Loucy (cell line): ENCODE measurements around the gene GAREM1.

Experiments
- H2AFZ ChIP-seq: fragments of 200-600 bp; sonication (generic); 2 replicates; pipeline ENCODE4 v1.6.0; 2016; ENCODE audit warnings: antibody characterized with exemption, mild to moderate bottlenecking, low read length, moderate library complexity
- H3F3A ChIP-seq: fragments of 200-600 bp; 2 replicates; pipeline ENCODE4 v1.6.0; 2016; ENCODE audit warnings: antibody characterized with exemption, low read depth, mild to moderate bottlenecking
- H3K27me3 ChIP-seq: fragments of 200-600 bp; sonication (generic); 2 replicates; pipeline ENCODE4 v1.6.1; 2014; ENCODE audit warnings: low read length, mild to moderate bottlenecking; ENCODE audit not compliant: insufficient read depth, poor library complexity, severe bottlenecking
- H3K36me3 ChIP-seq: fragments of 200-600 bp; sonication (generic); 2 replicates; pipeline ENCODE4 v1.6.1; 2016; ENCODE audit warnings: low read length; ENCODE audit not compliant: insufficient read depth
- H3K4me1 ChIP-seq: fragments of 200-600 bp; sonication (generic); 2 replicates; pipeline ENCODE4 v1.5.1; 2014; ENCODE audit warnings: low read length, mild to moderate bottlenecking; ENCODE audit not compliant: insufficient read depth, poor library complexity, severe bottlenecking
- H3K4me2 ChIP-seq: fragments of 200-600 bp; sonication (generic); 2 replicates; pipeline ENCODE4 v1.6.0; 2014; ENCODE audit warnings: antibody characterized with exemption, low read length, low read depth, mild to moderate bottlenecking; ENCODE audit not compliant: poor library complexity, severe bottlenecking
- H3K4me3 ChIP-seq: fragments of 200-600 bp; sonication (generic); 2 replicates; pipeline ENCODE4 v1.5.1; 2014; ENCODE audit warnings: low read length, mild to moderate bottlenecking, mixed read lengths; ENCODE audit not compliant: poor library complexity, severe bottlenecking
- H3K79me2 ChIP-seq: fragments of 200-600 bp; sonication (generic); 2 replicates; pipeline ENCODE4 v1.6.1; 2014; ENCODE audit warnings: low read length; ENCODE audit not compliant: insufficient read depth
- H3K9ac ChIP-seq: fragments of 200-600 bp; sonication (generic); 2 replicates; pipeline ENCODE4 v1.6.0; 2014; ENCODE audit warnings: mild to moderate bottlenecking, low read depth, low read length, moderate library complexity; ENCODE audit not compliant: poor library complexity, severe bottlenecking
- H3K9me2 ChIP-seq: fragments of 200-600 bp; sonication (generic); replicated peaks from 2 replicates; pipeline ENCODE4 v1.6.1; 2016; ENCODE audit warnings: low read depth, low read length, mixed read lengths
- H3K9me3 ChIP-seq: fragments of 200-600 bp; sonication (generic); 2 replicates; pipeline ENCODE4 v1.6.1; 2014; ENCODE audit warnings: mild to moderate bottlenecking, antibody characterized with exemption, low read length, low read depth; ENCODE audit not compliant: insufficient read depth
- H4K20me1 ChIP-seq: fragments of 200-600 bp; sonication (generic); 2 replicates; pipeline ENCODE4 v1.6.0; 2014; ENCODE audit warnings: antibody characterized with exemption, low read length, mild to moderate bottlenecking; ENCODE audit not compliant: insufficient read depth, poor library complexity, severe bottlenecking
- CTCF ChIP-seq: fragments of 200-600 bp; sonication (generic); conservative IDR thresholded peaks from 2 replicates; pipeline ENCODE4 v1.5.1; 2014; ENCODE audit warnings: mild to moderate bottlenecking, antibody characterized with exemption, low read length
- EZH2phosphoT487 ChIP-seq: fragments of 200-600 bp; IDR thresholded peaks from 2 replicates; pipeline ENCODE4 v1.6.1; 2018; ENCODE audit warnings: antibody characterized with exemption, mild to moderate bottlenecking, moderate library complexity, borderline replicate concordance

Gene GAREM1

DNA sequence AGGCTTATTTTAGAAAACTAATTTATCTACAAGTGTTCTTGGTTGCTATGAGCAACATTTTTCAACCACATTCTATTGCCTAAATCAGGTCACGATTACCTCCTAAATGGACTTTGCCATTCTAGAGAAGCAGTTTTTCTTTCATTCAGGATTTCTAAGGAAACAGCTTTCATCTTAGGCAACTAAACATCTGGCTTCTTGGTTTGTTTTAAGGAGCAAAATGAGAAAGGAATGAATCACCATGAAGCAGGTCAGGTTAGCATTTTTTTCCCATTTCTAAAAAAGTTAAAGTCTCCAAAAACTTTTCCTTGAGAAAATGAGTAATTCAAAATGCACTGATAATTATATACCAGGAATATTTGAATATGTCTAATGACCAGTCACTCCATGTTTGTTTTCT, 114.8 kb downstream of the GAREM1 start:
- Histone ChIP-seq H3K9me3 (no peaks in the 10 kb centered on the region), H3K9me2 (no peaks in the 10 kb centered on the region), H3K4me1 (no peaks in the 10 kb centered on the region), H3K4me3 (no peak overlapping the region), H3K9ac (no peak overlapping the region), H3K27me3 (no peaks in the 10 kb centered on the region), H3K36me3 (no peaks in the 10 kb centered on the region), H2AFZ (no peak overlapping the region), H3K79me2 (no peaks in the 10 kb centered on the region), H3F3A (no peaks in the 10 kb centered on the region), H4K20me1 (no peaks in the 10 kb centered on the region), H3K4me2 (no peak overlapping the region)
- no peak for TF ChIP-seq CTCF
- TF ChIP-seq EZH2phosphoT487 = no peak

DNA sequence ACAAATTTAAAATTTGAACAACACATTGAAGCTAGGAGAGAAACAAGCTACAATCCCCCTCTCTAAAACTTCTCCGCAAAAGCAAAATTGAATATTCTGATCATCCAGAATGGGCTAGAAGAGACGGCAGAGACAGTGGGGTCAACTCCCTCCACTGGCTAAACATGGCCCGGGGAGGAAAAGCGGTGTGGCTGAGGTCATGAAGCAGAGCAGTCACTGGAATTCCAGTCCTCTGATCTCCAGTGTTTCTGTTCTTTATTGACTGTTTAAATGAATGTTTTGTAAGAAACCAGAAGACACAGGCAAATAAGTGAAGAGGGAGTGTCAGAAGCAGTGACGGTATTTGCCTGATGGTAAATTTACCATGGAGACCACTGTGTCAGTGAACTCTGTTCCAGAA, 116.2 kb downstream of the GAREM1 start:
- H3K9me2 ChIP-seq = no peaks in the 10 kb centered on the region
- no peaks in the 10 kb centered on the region for H3K36me3 ChIP-seq
- H3K9ac ChIP-seq = no peak overlapping the region
- H3K9me3 ChIP-seq = no peaks in the 10 kb centered on the region
- H3F3A ChIP-seq = no peaks in the 10 kb centered on the region
- no peaks in the 10 kb centered on the region for H3K27me3 ChIP-seq
- H4K20me1 ChIP-seq = no peaks in the 10 kb centered on the region
- no peak for TF ChIP-seq EZH2phosphoT487
- no peak for TF ChIP-seq CTCF
- no peak overlapping the region for H3K4me2 ChIP-seq
- no peaks in the 10 kb centered on the region for H3K79me2 ChIP-seq
- H3K4me1 ChIP-seq = no peaks in the 10 kb centered on the region
- no peak overlapping the region for H3K4me3 ChIP-seq
- no peak overlapping the region for H2AFZ ChIP-seq

DNA sequence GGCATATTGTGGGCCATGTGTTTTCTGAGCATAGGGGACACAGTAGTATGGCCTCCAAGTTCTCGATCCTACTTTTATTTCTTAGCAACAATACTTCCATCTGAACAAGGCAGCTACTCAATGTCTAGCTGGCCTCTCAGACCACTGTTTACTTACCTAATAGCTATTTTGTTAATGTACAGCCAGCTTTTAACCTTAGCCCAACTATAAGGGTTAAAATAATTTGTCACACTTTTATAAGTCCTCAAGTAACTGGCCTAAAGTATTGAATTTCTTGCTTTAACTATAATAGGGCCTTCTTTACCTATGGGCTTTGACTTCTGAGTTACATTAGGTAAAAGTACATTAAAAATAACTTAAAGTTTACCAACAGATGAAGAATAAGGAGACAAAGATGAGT, 117.4 kb downstream of the GAREM1 start:
- no peaks in the 10 kb centered on the region for H3K9me2 ChIP-seq

More for the DNA sequence above, 117.4 kb downstream of the GAREM1 start:
- Histone ChIP-seq H3K79me2 (no peaks in the 10 kb centered on the region), H3K36me3 (no peaks in the 10 kb centered on the region), H3K4me2 (no peak overlapping the region), H4K20me1 (no peaks in the 10 kb centered on the region), H3K4me1 (no peaks in the 10 kb centered on the region), H3K9me3 (no peaks in the 10 kb centered on the region), H3F3A (no peaks in the 10 kb centered on the region), H3K4me3 (no peak overlapping the region), H3K27me3 (no peaks in the 10 kb centered on the region), H3K9ac (no peak overlapping the region), H2AFZ (no peak overlapping the region)
- TF ChIP-seq CTCF (no peak), EZH2phosphoT487 (no peak)
